Thoracic aorta (tissue), 2 donors: Measurements from ENCODE around the gene PRR15. TPM values are rescaled to one million over a fixed set of nuclear protein-coding genes. Genes with fewer than 3 reads are reported as not detected.

ENCODE experiments used
- ATAC-seq: fragments of 150-250 bp; one replicate; pipeline ENCODE4 v1.8.0; 2017; ENCODE audit warnings: low read depth; ENCODE audit not compliant: insufficient number of reproducible peaks, low FRiP score
- DNase-seq: peaks from one replicate; pipeline ENCODE4 v3.0.0-alpha.2; 2020; ENCODE audit warnings: low spot score
- H3K27ac ChIP-seq, 2 donors: fragments of 200-600 bp; sonication (generic); 1 replicate in 1 of 2; 2 replicates in 1 of 2; pipeline ENCODE4 v1.5.1; 2016; ENCODE audit warnings: mild to moderate bottlenecking in 2 of 2, moderate library complexity in 2 of 2
- H3K27me3 ChIP-seq: fragments of 200-600 bp; sonication (generic); replicated peaks from 2 replicates; pipeline ENCODE4 v1.6.0; 2016; ENCODE audit warnings: mild to moderate bottlenecking; ENCODE audit not compliant: insufficient read depth
- H3K36me3 ChIP-seq: fragments of 200-600 bp; sonication (generic); one replicate; pipeline ENCODE4 v1.5.1; 2016
- H3K4me1 ChIP-seq, 2 donors: fragments of 200-600 bp; sonication (generic); 1 replicate in 1 of 2; 2 replicates in 1 of 2; pipeline versions ENCODE4 v1.5.1 to v1.6.0; 2016; ENCODE audit warnings: low read depth in 2 of 2, mild to moderate bottlenecking in 1 of 2; ENCODE audit not compliant: control insufficient read depth in 1 of 2
- H3K4me3 ChIP-seq: fragments of 200-600 bp; sonication (generic); 2 replicates; pipeline ENCODE4 v1.5.1; 2016; ENCODE audit warnings: mild to moderate bottlenecking
- H3K9me3 ChIP-seq: fragments of 200-600 bp; sonication (generic); 2 replicates; pipeline ENCODE4 v1.5.1; 2016
- CTCF ChIP-seq: fragments of 200-600 bp; sonication (generic); IDR thresholded peaks from one replicate; pipeline ENCODE4 v1.5.1; 2019; ENCODE audit warnings: antibody characterized with exemption
- total RNA-seq, 2 donors: library from RNA; depleted of rRNA; stranded (reverse); fragments of >200 nt; gene quantifications; one replicate each; pipeline versions ENCODE4 v1.1.0 to v1.2.3, GENCODE V29; 2016

The PRR15 gene
- total RNA-seq, 2 donors from 2014 or later = 2.5 to 6.0 TPM

GRCh38 chr7:29538389-29538788, 25.2 kb upstream of the PRR15 start:
- no peaks in the 10 kb centered on the region for H3K36me3 ChIP-seq
- H3K9me3 ChIP-seq = no peaks in the 10 kb centered on the region
- no peak overlapping the region for H3K4me3 ChIP-seq
- H3K4me1 ChIP-seq = no peaks in the 10 kb centered on the region
- TF ChIP-seq CTCF = no peak
- no peak for ATAC-seq
- H3K27ac ChIP-seq = no peak overlapping the region
- no peak for DNase-seq
- no peaks in the 10 kb centered on the region for H3K27me3 ChIP-seq

- no peak for TF ChIP-seq CTCF
- DNase-seq (no peak), ATAC-seq (no peak)
- Histone ChIP-seq H3K27ac (no peak overlapping the region), H3K4me1 (no peaks in the 10 kb centered on the region), H3K36me3 (no peaks in the 10 kb centered on the region), H3K27me3 (no peaks in the 10 kb centered on the region), H3K9me3 (no peaks in the 10 kb centered on the region), H3K4me3 (no peak overlapping the region)
These were observed 24.2 kb upstream of the PRR15 start for GRCh38 chr7:29539471-29539870.

GRCh38 chr7:29547421-29547820, 16.2 kb upstream of the PRR15 start:
- no peak for TF ChIP-seq CTCF
- Histone ChIP-seq H3K9me3 (no peaks in the 10 kb centered on the region), H3K36me3 (no peaks in the 10 kb centered on the region), H3K27me3 (no peaks in the 10 kb centered on the region), H3K4me3 (no peak overlapping the region), H3K27ac (no peak overlapping the region), H3K4me1 (no peaks in the 10 kb centered on the region)
- DNase-seq = no peak
- no peak for ATAC-seq

- H3K27ac ChIP-seq = no peak overlapping the region
- TF ChIP-seq CTCF = no peak
- H3K9me3 ChIP-seq = no peaks in the 10 kb centered on the region
- H3K36me3 ChIP-seq = no peaks in the 10 kb centered on the region
- DNase-seq = no peak
- H3K4me1 ChIP-seq = no peaks in the 10 kb centered on the region
- no peak overlapping the region for H3K4me3 ChIP-seq
- no peaks in the 10 kb centered on the region for H3K27me3 ChIP-seq
- no peak for ATAC-seq
These were observed 14.8 kb upstream of the PRR15 start for GRCh38 chr7:29548823-29549222.

GRCh38 chr7:29552392-29552791, 11.2 kb upstream of the PRR15 start:
- DNase-seq = no peak
- H3K9me3 ChIP-seq = no peaks in the 10 kb centered on the region
- TF ChIP-seq CTCF = no peak

More at GRCh38 chr7:29552392-29552791, 11.2 kb upstream of the PRR15 start:
- no peak for ATAC-seq
- no peaks in the 10 kb centered on the region for H3K36me3 ChIP-seq
- no peaks in the 10 kb centered on the region for H3K27me3 ChIP-seq
- H3K4me3 ChIP-seq = no peak overlapping the region
- H3K27ac ChIP-seq = no peak overlapping the region
- no peaks in the 10 kb centered on the region for H3K4me1 ChIP-seq
